Endodermal cell (in vitro differentiated cells): ENCODE results near the gene KAZN. TPM values are rescaled to one million over a fixed set of nuclear protein-coding genes. Genes with fewer than 3 reads are reported as not detected.

ENCODE experiments used
- DNase-seq: peaks from one replicate; pipeline ENCODE4 v3.0.0-alpha.2; 2017
- H3K27ac ChIP-seq: 2 replicates; pipeline ENCODE4 v1.5.1; 2013; ENCODE audit warnings: mild to moderate bottlenecking, low read depth, low read length, moderate library complexity
- H3K27me3 ChIP-seq: 2 replicates; pipeline ENCODE4 v1.6.1; 2013; ENCODE audit warnings: mild to moderate bottlenecking, low read length, moderate library complexity; ENCODE audit not compliant: insufficient read depth, control insufficient read depth, poor library complexity, severe bottlenecking
- H3K36me3 ChIP-seq: 2 replicates; pipeline ENCODE4 v1.7.0; 2013; ENCODE audit warnings: mild to moderate bottlenecking, low read length, moderate library complexity; ENCODE audit not compliant: control insufficient read depth, insufficient read depth
- H3K4me1 ChIP-seq: one replicate; pipeline ENCODE4 v1.7.0; 2013; ENCODE audit warnings: low read length; ENCODE audit not compliant: control insufficient read depth, insufficient read depth
- H3K4me3 ChIP-seq: 2 replicates; pipeline ENCODE4 v1.5.1; 2013; ENCODE audit warnings: mild to moderate bottlenecking, low read length, moderate library complexity
- H3K9ac ChIP-seq: 2 replicates; pipeline ENCODE4 v1.6.1; 2013; ENCODE audit warnings: mild to moderate bottlenecking, low read length, moderate library complexity; ENCODE audit not compliant: poor library complexity, severe bottlenecking; ENCODE audit errors: extremely low read depth
- H3K9me3 ChIP-seq: 2 replicates; pipeline ENCODE4 v1.6.1; 2013; ENCODE audit warnings: mild to moderate bottlenecking, low read length, moderate library complexity; ENCODE audit not compliant: control insufficient read depth
- H3K27ac Mint-ChIP-seq: 2 replicates; pipeline ENCODE4 v1.8.0; 2020; ENCODE audit warnings: mixed read lengths
- H3K27me3 Mint-ChIP-seq: 2 replicates; pipeline ENCODE4 v1.8.0; 2021; ENCODE audit warnings: mild to moderate bottlenecking, mixed read lengths; ENCODE audit not compliant: insufficient read depth
- H3K36me3 Mint-ChIP-seq: 2 replicates; pipeline ENCODE4 v1.8.0; 2020; ENCODE audit warnings: low read depth, mixed read lengths
- H3K4me1 Mint-ChIP-seq: 2 replicates; pipeline ENCODE4 v1.8.0; 2020; ENCODE audit warnings: mixed read lengths
- H3K4me3 Mint-ChIP-seq: 2 replicates; pipeline ENCODE4 v1.8.0; 2020; ENCODE audit warnings: mild to moderate bottlenecking, moderate library complexity, mixed read lengths
- H3K9me3 Mint-ChIP-seq: 2 replicates; pipeline ENCODE4 v1.8.0; 2020; ENCODE audit warnings: mild to moderate bottlenecking, mixed read lengths
- CTCF ChIP-seq: fragments of 200-600 bp; sonication (generic); conservative IDR thresholded peaks from 2 replicates; pipeline ENCODE4 v1.5.0; 2021; ENCODE audit warnings: antibody characterized with exemption, mild to moderate bottlenecking
- WGBS, 2 experiments: methylation state at CpG; one replicate each; pipeline versions ENCODE4 v1.1.5 to v1.1.7; 2013; ENCODE audit warnings: missing lambda C conversion rate in 2 of 2, mixed read lengths in 1 of 2; ENCODE audit not compliant: insufficient coverage in 1 of 2, insufficient read length in 1 of 2; 5-methylcytosine and 5-hydroxymethylcytosine counted together
- total RNA-seq, 2 donors: library from RNA; stranded (reverse); fragmentation: NEBNext Ultra II Directional in 1 of 2; extraction: Animal tissue kit (Norgen Biotek cat#: 25700) in 1 of 2; gene quantifications; 2 replicates in 1 of 2; 3 replicates in 1 of 2; pipeline ENCODE4 v1.2.1, GENCODE V29; 2021

KAZN gene
- total RNA-seq, 2 donors from 2014 or later: 12.4 to 13.9 TPM

GRCh38 chr1:14676400-14676799, 77.9 kb downstream of the KAZN start:
- peaks cover 11% of the 10 kb centered on the region for H3K9me3 Mint-ChIP-seq
- Histone ChIP-seq H3K27ac (no peak overlapping the region), H3K27me3 (no peaks in the 10 kb centered on the region), H3K9me3 (peaks cover 8% of the 10 kb centered on the region), H3K4me3 (no peak overlapping the region), H3K4me1 (peaks cover 7% of the 10 kb centered on the region), H3K9ac (no peak overlapping the region), H3K36me3 (no peaks in the 10 kb centered on the region)
- TF ChIP-seq CTCF: no peak
- no peak overlapping the region for H3K27ac Mint-ChIP-seq
- WGBS, 2 experiments: 90 to 100% methylated on average over 4 of the region's 4 CpGs
- peaks cover 31% of the 10 kb centered on the region for H3K4me1 Mint-ChIP-seq
- H3K36me3 Mint-ChIP-seq: no peaks in the 10 kb centered on the region
- H3K4me3 Mint-ChIP-seq: no peak overlapping the region
- no peak for DNase-seq
- no peaks in the 10 kb centered on the region for H3K27me3 Mint-ChIP-seq

- no peaks in the 10 kb centered on the region for H3K27me3 Mint-ChIP-seq
- Histone ChIP-seq H3K4me3 (no peak overlapping the region), H3K36me3 (no peaks in the 10 kb centered on the region), H3K9ac (no peak overlapping the region), H3K9me3 (peaks cover 8% of the 10 kb centered on the region), H3K27me3 (no peaks in the 10 kb centered on the region), H3K4me1 (peaks cover 7% of the 10 kb centered on the region), H3K27ac (no peak overlapping the region)
- H3K9me3 Mint-ChIP-seq: peaks cover 11% of the 10 kb centered on the region
- no peak overlapping the region for H3K27ac Mint-ChIP-seq
- DNase-seq: no peak
- 95 to 100% methylated on average over 3 of the region's 3 CpGs for WGBS, 2 experiments
- peaks cover 32% of the 10 kb centered on the region for H3K4me1 Mint-ChIP-seq
- H3K36me3 Mint-ChIP-seq: no peaks in the 10 kb centered on the region
- no peak overlapping the region for H3K4me3 Mint-ChIP-seq
- no peak for TF ChIP-seq CTCF
These were observed 78.9 kb downstream of the KAZN start for GRCh38 chr1:14677292-14677971.

GRCh38 chr1:14678011-14678638, 79.6 kb downstream of the KAZN start:
- no peak overlapping the region for H3K4me3 ChIP-seq
- H3K27me3 ChIP-seq: no peaks in the 10 kb centered on the region
- H3K4me1 ChIP-seq: peaks cover 7% of the 10 kb centered on the region
- Mint-ChIP-seq H3K4me1 (peaks cover 38% of the 10 kb centered on the region), H3K27ac (peak overlapping the region; percentile 50), H3K4me3 (peak overlapping the region; percentile 38), H3K9me3 (peaks cover 11% of the 10 kb centered on the region), H3K36me3 (no peaks in the 10 kb centered on the region), H3K27me3 (no peaks in the 10 kb centered on the region)
- WGBS, 2 experiments: 93 to 97% methylated on average over 10 to 13 of the region's 13 CpGs
- no peak overlapping the region for H3K27ac ChIP-seq
- no peaks in the 10 kb centered on the region for H3K36me3 ChIP-seq
- no peak overlapping the region for H3K9ac ChIP-seq
- TF ChIP-seq CTCF: no peak
- no peak for DNase-seq
- peaks cover 8% of the 10 kb centered on the region for H3K9me3 ChIP-seq
